ENCODE measurements around the gene SYT7.

Gene SYT7

DNA sequence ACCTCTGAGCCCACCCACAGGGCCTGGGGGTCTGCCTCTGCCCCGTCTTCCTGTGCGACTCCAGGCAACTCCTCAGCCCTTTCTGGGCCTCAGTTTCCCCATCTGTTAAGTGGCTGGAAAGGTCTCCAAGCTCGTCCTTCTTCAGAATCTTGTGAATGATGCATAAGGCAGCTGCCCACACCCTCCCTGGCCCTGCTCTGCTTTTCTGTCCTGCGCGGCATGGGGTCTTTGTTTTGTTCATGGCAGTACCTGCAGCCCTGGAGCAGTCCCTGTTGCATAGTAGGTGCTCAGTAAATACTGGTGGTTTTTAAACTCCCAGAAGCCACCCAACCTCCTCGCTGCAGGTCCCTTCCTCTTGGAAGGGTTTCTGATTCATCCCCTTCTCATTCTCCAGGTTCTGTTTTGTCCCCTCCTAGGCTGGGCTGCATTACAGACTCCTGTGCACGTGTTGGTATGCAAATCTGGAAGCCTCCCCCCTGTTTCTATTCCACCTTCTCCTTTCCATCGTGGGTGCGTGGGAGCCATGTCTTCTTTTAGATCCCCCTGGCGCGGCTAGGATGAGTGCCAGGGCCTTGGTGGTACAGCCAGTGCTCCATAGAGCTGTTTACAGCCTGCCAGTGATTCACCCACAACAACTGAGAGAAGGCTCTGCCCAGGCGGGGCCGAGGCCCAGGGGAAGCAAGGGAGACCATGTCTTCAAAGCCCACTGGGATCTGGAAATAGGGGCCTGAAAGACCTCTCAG lies 19.3 kb upstream of the SYT7 start:
- no peak overlapping the region for H3K4me3 ChIP-seq (ENCODE audit: low read length)
- TF ChIP-seq, protein P1, sequence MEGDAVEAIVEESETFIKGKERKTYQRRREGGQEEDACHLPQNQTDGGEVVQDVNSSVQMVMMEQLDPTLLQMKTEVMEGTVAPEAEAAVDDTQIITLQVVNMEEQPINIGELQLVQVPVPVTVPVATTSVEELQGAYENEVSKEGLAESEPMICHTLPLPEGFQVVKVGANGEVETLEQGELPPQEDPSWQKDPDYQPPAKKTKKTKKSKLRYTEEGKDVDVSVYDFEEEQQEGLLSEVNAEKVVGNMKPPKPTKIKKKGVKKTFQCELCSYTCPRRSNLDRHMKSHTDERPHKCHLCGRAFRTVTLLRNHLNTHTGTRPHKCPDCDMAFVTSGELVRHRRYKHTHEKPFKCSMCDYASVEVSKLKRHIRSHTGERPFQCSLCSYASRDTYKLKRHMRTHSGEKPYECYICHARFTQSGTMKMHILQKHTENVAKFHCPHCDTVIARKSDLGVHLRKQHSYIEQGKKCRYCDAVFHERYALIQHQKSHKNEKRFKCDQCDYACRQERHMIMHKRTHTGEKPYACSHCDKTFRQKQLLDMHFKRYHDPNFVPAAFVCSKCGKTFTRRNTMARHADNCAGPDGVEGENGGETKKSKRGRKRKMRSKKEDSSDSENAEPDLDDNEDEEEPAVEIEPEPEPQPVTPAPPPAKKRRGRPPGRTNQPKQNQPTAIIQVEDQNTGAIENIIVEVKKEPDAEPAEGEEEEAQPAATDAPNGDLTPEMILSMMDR (IDR thresholded peaks at IDR 0.05; ENCODE audit: insufficient read depth, low read depth, low read length, missing control alignments) = no peak
- DNase-seq (ENCODE audit: low read depth) = no peak

DNA sequence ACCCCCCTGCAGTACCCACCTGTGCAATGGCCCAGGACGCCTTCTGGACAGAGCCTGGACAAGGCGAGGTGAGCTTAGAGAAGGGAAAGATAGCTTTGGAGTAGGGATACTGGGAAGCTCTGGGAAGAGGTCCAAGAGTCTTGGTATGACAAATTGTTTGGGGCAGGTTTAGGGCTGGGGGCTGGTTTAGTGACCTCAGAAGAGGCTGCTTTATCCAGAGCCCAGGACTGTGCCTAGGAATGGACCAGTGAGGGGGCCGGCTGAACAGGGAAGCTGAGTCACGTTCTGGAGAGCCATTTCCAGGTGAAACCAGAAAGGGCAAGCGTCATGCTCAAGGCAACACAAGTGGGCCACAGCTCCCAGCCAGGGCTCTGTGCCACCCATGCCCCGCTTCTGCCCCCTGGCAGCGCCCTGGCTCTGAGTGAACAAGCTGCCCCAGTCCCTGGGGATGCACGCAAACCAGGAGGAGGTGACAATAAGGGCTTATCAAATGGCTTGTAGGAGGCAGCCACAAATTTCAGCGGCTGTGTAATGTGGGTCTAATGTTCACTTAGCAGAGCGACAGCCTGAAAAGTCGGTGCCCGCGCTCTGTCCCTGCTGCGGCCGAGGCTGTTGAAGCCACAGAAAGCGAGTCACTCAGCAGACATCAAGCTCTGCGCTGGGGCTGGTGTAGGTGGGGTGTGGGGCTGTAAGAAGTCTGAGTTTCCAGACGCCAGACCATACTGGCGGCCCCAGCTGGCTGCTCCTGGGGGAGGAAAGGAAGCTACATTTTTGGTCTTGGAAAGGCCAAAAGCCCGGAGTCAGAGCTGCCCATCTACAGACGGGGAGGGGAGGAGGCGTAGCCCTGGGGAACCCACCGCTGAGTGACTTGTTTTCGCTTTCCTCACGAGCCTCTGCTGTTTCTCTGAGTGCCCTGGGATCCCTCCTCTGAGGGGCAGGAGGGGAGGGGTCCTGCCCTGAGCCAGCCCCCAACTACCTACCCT lies 18.3 kb upstream of the SYT7 start:
- TF ChIP-seq, protein P1 (IDR thresholded peaks at IDR 0.05; ENCODE audit: insufficient read depth, low read depth, low read length, missing control alignments) = no peak
- no peak overlapping the region for H3K4me3 ChIP-seq (ENCODE audit: low read length)
- DNase-seq (ENCODE audit: low read depth) = no peak

DNA sequence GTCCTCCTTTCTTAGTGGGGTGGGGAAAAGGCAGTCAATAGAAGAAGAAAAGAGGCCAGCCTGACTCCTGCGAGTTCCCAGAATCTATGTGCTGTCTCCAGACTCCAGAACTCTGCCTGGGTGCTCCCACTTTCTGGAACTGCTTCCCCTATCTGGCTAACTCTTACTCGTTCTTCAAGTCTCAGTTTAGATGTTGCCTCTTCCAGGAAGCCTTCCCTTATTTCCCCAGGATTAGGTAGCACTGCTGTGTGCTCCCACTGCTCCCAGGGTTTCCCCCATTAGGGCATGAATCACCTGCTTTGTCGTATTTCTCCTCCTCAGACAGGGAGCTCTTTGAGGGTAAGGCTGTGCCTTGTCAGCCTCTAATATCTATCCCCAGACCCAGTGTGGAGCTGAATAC lies 17.5 kb upstream of the SYT7 start:
- TF ChIP-seq, protein P1 (IDR thresholded peaks at IDR 0.05; ENCODE audit: insufficient read depth, low read depth, low read length, missing control alignments) = no peak
- H3K4me3 ChIP-seq (ENCODE audit: low read length) = no peak overlapping the region

DNA sequence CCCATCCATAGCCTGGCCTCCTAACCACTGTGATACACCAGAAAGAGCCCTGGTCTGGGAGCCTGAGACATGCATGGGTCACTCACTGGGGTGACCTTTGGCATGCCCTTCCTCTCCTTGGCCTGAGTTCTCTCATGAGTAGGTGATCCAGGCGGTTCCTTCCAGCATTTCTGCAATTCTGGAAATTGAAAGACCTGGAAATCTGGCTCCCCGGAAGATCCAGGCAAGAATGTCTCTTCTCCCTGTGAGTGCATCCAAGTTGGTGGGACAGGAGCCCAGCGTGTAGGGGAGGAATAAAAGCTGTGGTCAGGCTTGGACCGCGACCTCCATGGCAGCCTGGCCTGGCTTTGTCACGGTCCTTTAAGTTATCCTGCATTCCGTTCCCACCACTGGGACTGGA lies 16.1 kb upstream of the SYT7 start:
- TF ChIP-seq, protein P1 (IDR thresholded peaks at IDR 0.05; ENCODE audit: insufficient read depth, low read depth, low read length, missing control alignments) = no peak
- H3K4me3 ChIP-seq (ENCODE audit: low read length) = no peak overlapping the region
- DNase-seq (ENCODE audit: low read depth) = no peak

More for the DNA sequence above, 17.5 kb upstream of the SYT7 start:
- DNase-seq (ENCODE audit: low read depth) = no peak

DNA sequence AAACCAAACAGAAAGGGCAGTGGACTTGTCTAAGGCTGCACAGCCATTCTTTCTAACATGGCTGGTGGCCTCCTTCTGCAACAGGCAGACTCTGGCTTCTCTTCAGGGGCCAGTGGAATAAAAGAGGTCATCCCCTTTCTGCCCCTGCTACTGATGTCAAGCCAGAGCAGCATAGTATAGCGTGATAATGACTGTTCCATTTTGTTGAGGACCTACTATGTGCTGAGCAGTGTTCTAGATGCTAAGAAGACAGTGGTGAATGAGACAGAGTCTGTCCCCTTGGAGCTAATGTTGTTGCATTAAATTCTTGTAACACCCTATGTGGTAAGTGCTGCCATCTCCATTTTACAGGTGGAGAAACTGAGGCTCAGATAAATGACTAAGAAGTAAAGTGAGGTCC lies 15.7 kb upstream of the SYT7 start:
- TF ChIP-seq, protein P1 (IDR thresholded peaks at IDR 0.05; ENCODE audit: insufficient read depth, low read depth, low read length, missing control alignments) = no peak
- no peak overlapping the region for H3K4me3 ChIP-seq (ENCODE audit: low read length)
- no peak for DNase-seq (ENCODE audit: low read depth)

DNA sequence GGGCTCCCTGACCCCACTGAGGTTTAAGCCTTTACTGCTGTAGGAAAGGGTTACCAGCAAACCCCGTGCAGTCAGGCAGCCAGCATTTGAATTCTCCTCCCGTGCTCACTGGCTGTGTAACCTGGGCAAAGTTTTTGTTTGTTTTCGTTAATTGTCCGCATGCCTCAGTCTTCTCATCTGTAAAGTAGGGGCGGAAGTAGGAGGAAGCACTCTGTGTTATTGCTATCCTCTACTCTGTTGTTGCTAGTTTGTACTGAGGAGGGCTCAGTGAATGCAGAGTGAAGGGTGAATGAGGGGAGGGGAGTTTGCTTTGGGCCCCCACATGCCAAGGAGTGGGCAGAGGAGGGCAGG lies 14.0 kb upstream of the SYT7 start:
- DNase-seq (ENCODE audit: low read depth) = no peak

More for the DNA sequence above, 14.0 kb upstream of the SYT7 start:
- H3K4me3 ChIP-seq (ENCODE audit: low read length) = no peak overlapping the region
- TF ChIP-seq, protein P1 (IDR thresholded peaks at IDR 0.05; ENCODE audit: insufficient read depth, low read depth, low read length, missing control alignments) = no peak

Data from epithelial cell of esophagus (primary cell).